HepG2 (cell line): Measurements from ENCODE around the gene SLC20A1. TPM values are rescaled to one million over a fixed set of nuclear protein-coding genes. Genes with fewer than 3 reads are reported as not detected.

Source experiments
- ATF6 ChIP-seq: sonication (generic); formaldehyde crosslinking; conservative IDR thresholded peaks from 2 replicates; pipeline ENCODE4 v1.4.0; 2020; ENCODE audit warnings: missing genetic modification reagents
- CBX2 ChIP-seq, 2 experiments: fragments of 200-600 bp in 1 of 2; sonication (generic); formaldehyde crosslinking in 1 of 2; IDR thresholded peaks; 2 replicates each; pipeline versions ENCODE4 v1.7.0 to v1.8.1; 2018 to 2022; ENCODE audit warnings: low read depth in 2 of 2, low read length in 1 of 2, mild to moderate bottlenecking in 1 of 2, missing genetic modification reagents in 1 of 2
- EP300 ChIP-seq, 3 experiments: sonication (generic) in 1 of 3; formaldehyde crosslinking in 1 of 3; IDR thresholded peaks; 2 replicates each; pipeline versions ENCODE4 v1.5.1 to v1.6.1; 2011 to 2020; ENCODE audit warnings: low read depth in 2 of 3, low read length in 2 of 3, borderline replicate concordance in 1 of 3, improper control_type of control experiment in 1 of 3, mild to moderate bottlenecking in 1 of 3, missing genetic modification reagents in 1 of 3, moderate library complexity in 1 of 3
- IKZF1 ChIP-seq: fragments of 450-650 bp; IDR thresholded peaks from 2 replicates; pipeline ENCODE4 v1.7.1; 2016
- MED1 ChIP-seq: sonication (generic); formaldehyde crosslinking; IDR thresholded peaks from 2 replicates; pipeline ENCODE4 v1.4.0; 2020; ENCODE audit warnings: missing genetic modification reagents
- NR1H2 ChIP-seq: sonication (generic); formaldehyde crosslinking; IDR thresholded peaks from 2 replicates; pipeline ENCODE4 v1.8.1; 2022; ENCODE audit warnings: low read depth, missing genetic modification reagents, borderline replicate concordance
- PHF20 ChIP-seq: sonication (generic); formaldehyde crosslinking; IDR thresholded peaks from 2 replicates; pipeline ENCODE4 v1.5.0; 2020; ENCODE audit warnings: mild to moderate bottlenecking, missing genetic modification reagents
- POLR2AphosphoS2 ChIP-seq: IDR thresholded peaks from 2 replicates; pipeline ENCODE4 v1.6.1; 2011; ENCODE audit warnings: low read depth, low read length, improper control_type of control experiment
- SIN3B ChIP-seq: fragments of 150-350 bp; IDR thresholded peaks from 2 replicates; pipeline ENCODE4 v1.6.1; 2014; ENCODE audit warnings: low read length
- SOX6 ChIP-seq, 2 experiments: fragments of 450-650 bp in 1 of 2; sonication (generic) in 1 of 2; formaldehyde crosslinking in 1 of 2; IDR thresholded peaks; 2 replicates each; pipeline versions ENCODE4 v1.4.0 to v1.6.1; 2017 to 2020; ENCODE audit warnings: antibody characterized with exemption in 1 of 2, mild to moderate bottlenecking in 1 of 2, missing genetic modification reagents in 1 of 2
- TCF7L2 ChIP-seq: IDR thresholded peaks from 2 replicates; pipeline ENCODE4 v1.6.1; 2011; ENCODE audit warnings: mild to moderate bottlenecking, low read depth, low read length, moderate library complexity
- THAP7 ChIP-seq: sonication (generic); formaldehyde crosslinking; IDR thresholded peaks from 2 replicates; pipeline ENCODE4 v1.8.1; 2023; ENCODE audit warnings: mild to moderate bottlenecking, missing genetic modification reagents
- WIZ ChIP-seq: sonication (generic); formaldehyde crosslinking; IDR thresholded peaks from 2 replicates; pipeline ENCODE4 v1.5.1; 2020; ENCODE audit warnings: mild to moderate bottlenecking, missing genetic modification reagents
- ZBTB8A ChIP-seq: sonication (generic); formaldehyde crosslinking; IDR thresholded peaks from 2 replicates; pipeline ENCODE4 v1.4.0; 2020; ENCODE audit warnings: mild to moderate bottlenecking, low read depth, missing genetic modification reagents, borderline replicate concordance
- ZNF225 ChIP-seq: sonication (generic); formaldehyde crosslinking; IDR thresholded peaks from 2 replicates; pipeline ENCODE4 v1.4.0; 2020; ENCODE audit warnings: mild to moderate bottlenecking, missing genetic modification reagents
- ZNF350 ChIP-seq: sonication (generic); formaldehyde crosslinking; IDR thresholded peaks from 2 replicates; pipeline ENCODE4 v1.4.0; 2020; ENCODE audit warnings: mild to moderate bottlenecking, low read depth, missing genetic modification reagents, borderline replicate concordance
- ZNF576 ChIP-seq: sonication (generic); formaldehyde crosslinking; IDR thresholded peaks from 2 replicates; pipeline ENCODE4 v1.4.0; 2020; ENCODE audit warnings: mild to moderate bottlenecking, missing genetic modification reagents
- ZNF644 ChIP-seq: IDR thresholded peaks from 2 replicates; pipeline ENCODE4 v1.6.1; 2016; ENCODE audit warnings: low read depth
- ZNF747 ChIP-seq: sonication (generic); formaldehyde crosslinking; IDR thresholded peaks from 2 replicates; pipeline ENCODE4 v1.8.1; 2023; ENCODE audit warnings: missing genetic modification reagents, mild to moderate bottlenecking, borderline replicate concordance
- polyA plus RNA-seq, 8 experiments: library from polyadenylated mRNA; depleted of rRNA in 3 of 8; stranded (reverse) in 7 of 8; unstranded in 1 of 8; fragments of >200 nt; fragmentation: Illumina TruSeq in 4 of 8; extraction: Trizol in 4 of 8; gene quantifications; 2 replicates each; pipeline versions ENCODE4 v1.2.1 to v1.2.3, GENCODE V29; 2011 to 2016; ENCODE audit warnings: low read depth in 4 of 8, missing spikeins in 1 of 8, mixed read lengths in 1 of 8; ENCODE audit not compliant: insufficient read depth in 1 of 8
- total RNA-seq, 5 experiments: library from RNA; depleted of rRNA; stranded (reverse); fragments of >200 nt; fragmentation: Illumina TruSeq; extraction: Trizol; gene quantifications; 2 replicates each; pipeline ENCODE4 v1.2.3, GENCODE V29; 2016; ENCODE audit warnings: low read depth in 1 of 5
- TF ChIP-seq, protein P1 (sequence below): sonication (generic); formaldehyde crosslinking; IDR thresholded peaks from 2 replicates; pipeline ENCODE4 v1.9.0; 2021; ENCODE audit warnings: missing genetic modification reagents, borderline replicate concordance
- TF ChIP-seq, protein P2 (sequence below): fragments of 450-650 bp; IDR thresholded peaks from 2 replicates; pipeline ENCODE4 v1.6.1; 2017

SLC20A1 gene
- total and polyA plus RNA-seq, 2 of the 13 experiments (the other 11 are each of a cell fraction or from before 2014, with no cell fraction given): 54.0 to 85.9 TPM

- TF ChIP-seq THAP7: no peak
- TF ChIP-seq TCF7L2: no peak
- TF ChIP-seq ZNF350: no peak
- no peak for TF ChIP-seq ZNF747 (CRISPR knock-in tag)
- peak in 1 of 2 experiments; percentile 13; a peak in 1 of 4 replicates for TF ChIP-seq EP300 (IDR thresholded peaks at IDR 0.05; ENCODE audit: low read depth in 2 of 2, low read length in 2 of 2)
- no peak for TF ChIP-seq EP300 (CRISPR knock-in tag; IDR thresholded peaks at IDR 0.05; ENCODE audit: borderline replicate concordance)
- no peak for TF ChIP-seq WIZ (CRISPR knock-in tag)
- TF ChIP-seq SOX6 (IDR thresholded peaks at IDR 0.05): no peak
- no peak for TF ChIP-seq SOX6 (CRISPR knock-in tag; IDR thresholded peaks at IDR 0.05)
- TF ChIP-seq IKZF1: no peak
- TF ChIP-seq POLR2AphosphoS2: no peak
- no peak for TF ChIP-seq NR1H2 (CRISPR knock-in tag)
- TF ChIP-seq, protein P1, sequence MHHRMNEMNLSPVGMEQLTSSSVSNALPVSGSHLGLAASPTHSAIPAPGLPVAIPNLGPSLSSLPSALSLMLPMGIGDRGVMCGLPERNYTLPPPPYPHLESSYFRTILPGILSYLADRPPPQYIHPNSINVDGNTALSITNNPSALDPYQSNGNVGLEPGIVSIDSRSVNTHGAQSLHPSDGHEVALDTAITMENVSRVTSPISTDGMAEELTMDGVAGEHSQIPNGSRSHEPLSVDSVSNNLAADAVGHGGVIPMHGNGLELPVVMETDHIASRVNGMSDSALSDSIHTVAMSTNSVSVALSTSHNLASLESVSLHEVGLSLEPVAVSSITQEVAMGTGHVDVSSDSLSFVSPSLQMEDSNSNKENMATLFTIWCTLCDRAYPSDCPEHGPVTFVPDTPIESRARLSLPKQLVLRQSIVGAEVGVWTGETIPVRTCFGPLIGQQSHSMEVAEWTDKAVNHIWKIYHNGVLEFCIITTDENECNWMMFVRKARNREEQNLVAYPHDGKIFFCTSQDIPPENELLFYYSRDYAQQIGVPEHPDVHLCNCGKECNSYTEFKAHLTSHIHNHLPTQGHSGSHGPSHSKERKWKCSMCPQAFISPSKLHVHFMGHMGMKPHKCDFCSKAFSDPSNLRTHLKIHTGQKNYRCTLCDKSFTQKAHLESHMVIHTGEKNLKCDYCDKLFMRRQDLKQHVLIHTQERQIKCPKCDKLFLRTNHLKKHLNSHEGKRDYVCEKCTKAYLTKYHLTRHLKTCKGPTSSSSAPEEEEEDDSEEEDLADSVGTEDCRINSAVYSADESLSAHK: no peak
- no peak for TF ChIP-seq ZNF225 (CRISPR knock-in tag)
- TF ChIP-seq SIN3B: no peak
- no peak for TF ChIP-seq ZNF576 (CRISPR knock-in tag)
- no peak for TF ChIP-seq ATF6 (CRISPR knock-in tag)
- no peak for TF ChIP-seq PHF20
- TF ChIP-seq, protein P2, sequence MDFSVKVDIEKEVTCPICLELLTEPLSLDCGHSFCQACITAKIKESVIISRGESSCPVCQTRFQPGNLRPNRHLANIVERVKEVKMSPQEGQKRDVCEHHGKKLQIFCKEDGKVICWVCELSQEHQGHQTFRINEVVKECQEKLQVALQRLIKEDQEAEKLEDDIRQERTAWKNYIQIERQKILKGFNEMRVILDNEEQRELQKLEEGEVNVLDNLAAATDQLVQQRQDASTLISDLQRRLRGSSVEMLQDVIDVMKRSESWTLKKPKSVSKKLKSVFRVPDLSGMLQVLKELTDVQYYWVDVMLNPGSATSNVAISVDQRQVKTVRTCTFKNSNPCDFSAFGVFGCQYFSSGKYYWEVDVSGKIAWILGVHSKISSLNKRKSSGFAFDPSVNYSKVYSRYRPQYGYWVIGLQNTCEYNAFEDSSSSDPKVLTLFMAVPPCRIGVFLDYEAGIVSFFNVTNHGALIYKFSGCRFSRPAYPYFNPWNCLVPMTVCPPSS: no peak
- TF ChIP-seq CBX2 (IDR thresholded peaks at IDR 0.05; ENCODE audit: low read depth, low read length): no peak
- TF ChIP-seq CBX2 (CRISPR knock-in tag; IDR thresholded peaks at IDR 0.05; ENCODE audit: low read depth): no peak
- TF ChIP-seq ZNF644 (CRISPR knock-in tag): no peak
- TF ChIP-seq MED1 (CRISPR knock-in tag): peak; percentile 19; the same call in 1 of the 2 replicates
- TF ChIP-seq ZBTB8A: no peak
Observed at GRCh38 chr2:112688086-112688880, 42.5 kb downstream of the SLC20A1 start (continued).
